Osteoblast (primary cell): ENCODE results near the gene G3BP2. TPM values are rescaled to one million over a fixed set of nuclear protein-coding genes. Genes with fewer than 3 reads are reported as not detected.

ENCODE experiments used
- DNase-seq: peaks from one replicate; pipeline ENCODE4 v3.0.0; 2011; ENCODE audit warnings: low spot score, mixed read lengths; ENCODE audit not compliant: insufficient read length; ENCODE audit errors: missing footprints
- H2AFZ ChIP-seq: 2 replicates; pipeline ENCODE4 v1.6.0; 2011; ENCODE audit warnings: mild to moderate bottlenecking, low read length
- H3K27ac ChIP-seq: 2 replicates; pipeline ENCODE4 v1.5.1; 2011; ENCODE audit warnings: mild to moderate bottlenecking, low read depth, low read length, moderate library complexity
- H3K27me3 ChIP-seq: 2 replicates; pipeline ENCODE4 v1.6.0; 2012; ENCODE audit warnings: mild to moderate bottlenecking, control low read depth, inconsistent platforms, low read length, moderate library complexity; ENCODE audit not compliant: insufficient read depth
- H3K36me3 ChIP-seq: 2 replicates; pipeline ENCODE4 v1.5.1; 2011; ENCODE audit warnings: mild to moderate bottlenecking, low read length, control low read depth, moderate library complexity; ENCODE audit not compliant: insufficient read depth
- H3K4me1 ChIP-seq: 2 replicates; pipeline ENCODE4 v1.5.1; 2011; ENCODE audit warnings: mild to moderate bottlenecking, low read length, control low read depth, moderate library complexity; ENCODE audit not compliant: insufficient read depth
- H3K4me2 ChIP-seq: 2 replicates; pipeline ENCODE4 v1.6.0; 2011; ENCODE audit warnings: mild to moderate bottlenecking, low read length; ENCODE audit not compliant: insufficient read depth
- H3K4me3 ChIP-seq: fragments of 200-600 bp; sonication (generic); 3 replicates; pipeline ENCODE4 v1.5.1; 2012; ENCODE audit warnings: mild to moderate bottlenecking, low read length, inconsistent platforms; ENCODE audit not compliant: insufficient read depth
- H3K79me2 ChIP-seq: 2 replicates; pipeline ENCODE4 v1.6.0; 2012; ENCODE audit warnings: mild to moderate bottlenecking, low read length, control low read depth, inconsistent platforms; ENCODE audit not compliant: insufficient read depth
- H3K9me3 ChIP-seq: 2 replicates; pipeline ENCODE4 v1.5.1; 2011; ENCODE audit warnings: low read depth, low read length, control low read depth
- H4K20me1 ChIP-seq: 2 replicates; pipeline ENCODE4 v1.6.0; 2012; ENCODE audit warnings: mild to moderate bottlenecking, low read length, control low read depth; ENCODE audit not compliant: insufficient read depth
- CTCF ChIP-seq: IDR thresholded peaks from 2 replicates; pipeline ENCODE4 v1.5.1; 2011; ENCODE audit warnings: mild to moderate bottlenecking, low read depth, low read length, moderate library complexity; ENCODE audit errors: extremely low read depth
- total RNA-seq: library from RNA; depleted of rRNA; stranded (reverse); fragments of >200 nt; gene quantifications from 2 replicates; pipeline ENCODE4 v1.2.3, GENCODE V29; 2012

G3BP2 gene
- total RNA-seq, 1 donor, result 171 TPM

- Histone ChIP-seq H3K4me1 (peaks cover 17% of the 10 kb centered on the region), H3K27me3 (no peaks in the 10 kb centered on the region), H2AFZ (no peak overlapping the region), H4K20me1 (no peaks in the 10 kb centered on the region), H3K79me2 (no peaks in the 10 kb centered on the region), H3K36me3 (no peaks in the 10 kb centered on the region), H3K4me2 (no peak overlapping the region), H3K27ac (no peak overlapping the region), H3K4me3 (no peak overlapping the region), H3K9me3 (no peaks in the 10 kb centered on the region)
- peak; percentile 66 for DNase-seq
- TF ChIP-seq CTCF, result no peak
Measured at GRCh38 chr4:75633846-75634245, 39.4 kb downstream of the G3BP2 start.

- no peaks in the 10 kb centered on the region for H3K27me3 ChIP-seq
- DNase-seq, result no peak
- H3K36me3 ChIP-seq, result no peaks in the 10 kb centered on the region
- H3K79me2 ChIP-seq, result no peaks in the 10 kb centered on the region
- H3K9me3 ChIP-seq, result no peaks in the 10 kb centered on the region
- TF ChIP-seq CTCF, result no peak
- H2AFZ ChIP-seq, result peak overlapping the region; percentile 93
- H3K4me2 ChIP-seq, result peak overlapping the region; percentile 86
- no peaks in the 10 kb centered on the region for H4K20me1 ChIP-seq
- H3K4me1 ChIP-seq, result peaks cover 13% of the 10 kb centered on the region
- no peak overlapping the region for H3K27ac ChIP-seq
- peak overlapping the region; percentile 81 for H3K4me3 ChIP-seq
Measured at GRCh38 chr4:75630937-75631329, 42.3 kb downstream of the G3BP2 start.

GRCh38 chr4:75630174-75630936 is 42.9 kb downstream of the G3BP2 start, which contains the start of gene CDKL2:
TSS of gene CDKL2 (minus strand) at chr4:75630528. CDS start at chr4:75625988, 4,540 bp downstream.
- peaks cover 13% of the 10 kb centered on the region for H3K4me1 ChIP-seq
- no peaks in the 10 kb centered on the region for H4K20me1 ChIP-seq
- H3K36me3 ChIP-seq, result no peaks in the 10 kb centered on the region
- TF ChIP-seq CTCF, result no peak
- H3K79me2 ChIP-seq, result no peaks in the 10 kb centered on the region
- no peak within 1 kb of the TSS for H3K27ac ChIP-seq
- peak within 1 kb of the TSS; percentile 86 for H3K4me2 ChIP-seq
- peak within 1 kb of the TSS; percentile 93 for H2AFZ ChIP-seq
- peak; percentile 91 for DNase-seq
- no peaks in the 10 kb centered on the region for H3K27me3 ChIP-seq
- no peaks in the 10 kb centered on the region for H3K9me3 ChIP-seq
- peak within 1 kb of the TSS; percentile 81 for H3K4me3 ChIP-seq

GRCh38 chr4:75629239-75629638 is 44.0 kb downstream of the G3BP2 start:
- no peaks in the 10 kb centered on the region for H3K36me3 ChIP-seq
- DNase-seq, result no peak
- no peaks in the 10 kb centered on the region for H3K27me3 ChIP-seq
- no peaks in the 10 kb centered on the region for H4K20me1 ChIP-seq
- H2AFZ ChIP-seq, result no peak overlapping the region
- no peak overlapping the region for H3K27ac ChIP-seq
- no peaks in the 10 kb centered on the region for H3K79me2 ChIP-seq
- no peak overlapping the region for H3K4me3 ChIP-seq
- no peaks in the 10 kb centered on the region for H3K9me3 ChIP-seq
- H3K4me2 ChIP-seq, result no peak overlapping the region
- peaks cover 13% of the 10 kb centered on the region for H3K4me1 ChIP-seq
- no peak for TF ChIP-seq CTCF
